Activated naive CD4-positive, alpha-beta T cell treated with anti-CD3 and anti-CD28 coated beads for 36 hours (primary cell): Measurements from ENCODE around the gene TRA2A. TPM values are rescaled to one million over a fixed set of nuclear protein-coding genes. Genes with fewer than 3 reads are reported as not detected.

Source experiments
- CTCF ChIA-PET: fragments of 350-600 bp; sonication (Branson Sonifier 250); formaldehyde crosslinking; loops from one replicate; lab custom pipeline; 2021; ENCODE audit warnings: antibody characterized with exemption; lab: Charles Lee
- DNase-seq: peaks from one replicate; pipeline ENCODE4 v3.0.0-alpha.2; 2020
- H3K27ac Mint-ChIP-seq: one replicate; pipeline ENCODE4 v1.8.0; 2021; ENCODE audit warnings: mild to moderate bottlenecking, mixed read lengths
- H3K27me3 Mint-ChIP-seq: one replicate; pipeline ENCODE4 v1.8.0; 2021; ENCODE audit warnings: low read depth, mixed read lengths
- H3K36me3 Mint-ChIP-seq: one replicate; pipeline ENCODE4 v1.8.0; 2021; ENCODE audit warnings: low read depth, mixed read lengths
- H3K4me1 Mint-ChIP-seq: one replicate; pipeline ENCODE4 v1.8.0; 2021; ENCODE audit warnings: low read depth, mixed read lengths
- H3K4me3 Mint-ChIP-seq: one replicate; pipeline ENCODE4 v1.8.0; 2021; ENCODE audit warnings: mild to moderate bottlenecking, moderate library complexity, mixed read lengths
- H3K9me3 Mint-ChIP-seq: one replicate; pipeline ENCODE4 v1.8.0; 2021; ENCODE audit warnings: mixed read lengths
- intact Hi-C: fragments of 100-400 bp; cut with micrococcal nuclease; formaldehyde crosslinking; loops from one replicate; pipeline ENCODE4 v1.15.1; 2023
- total RNA-seq, 2 experiments: library from RNA; stranded (reverse); gene quantifications; one replicate each; pipeline ENCODE4 v1.2.3, GENCODE V29; 2021

TRA2A gene
- total RNA-seq, 2 experiments from 2014 or later: 77.8 to 79.0 TPM

DNA sequence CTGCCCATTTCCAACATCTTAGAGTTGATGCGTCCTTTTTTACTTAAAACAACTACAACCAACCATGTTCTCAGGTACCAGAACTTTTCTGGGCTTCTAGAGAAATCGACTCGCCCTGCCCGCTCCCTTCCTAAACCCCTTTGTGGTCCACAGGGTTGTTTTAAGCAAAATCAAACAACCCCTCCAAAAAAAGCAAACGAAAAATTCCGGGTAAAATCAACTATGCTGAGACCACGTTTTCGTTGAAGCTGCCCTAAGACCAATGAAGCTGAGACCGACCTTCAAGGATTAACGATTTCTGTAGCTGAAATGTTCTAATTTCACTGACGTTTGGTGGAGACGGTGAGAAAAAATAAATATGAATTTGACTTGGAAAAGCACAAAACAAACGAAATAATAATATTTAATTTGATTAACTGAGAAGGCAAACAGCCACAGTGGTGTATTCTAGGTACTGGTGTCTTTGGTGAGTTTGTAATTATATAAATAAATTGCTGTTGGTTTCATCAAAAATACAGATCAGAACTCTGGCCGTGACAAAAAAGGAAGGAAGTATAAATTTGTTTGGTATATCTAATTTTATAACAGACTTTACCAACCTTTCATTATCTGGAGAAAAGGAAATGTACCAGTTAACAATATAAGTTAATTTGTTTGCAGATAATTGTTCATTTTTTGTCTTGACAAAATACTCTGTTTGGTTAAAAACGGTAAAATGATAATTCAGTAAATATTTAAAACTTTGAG is 56.8 kb downstream of the TRA2A start:
- CTCF ChIA-PET: no interaction called here
- H3K9me3 Mint-ChIP-seq: no peaks in the 10 kb centered on the region
- H3K27me3 Mint-ChIP-seq: peaks cover 55% of the 10 kb centered on the region
- peak overlapping the region; percentile 76 for H3K4me3 Mint-ChIP-seq
- peak overlapping the region; percentile 30 for H3K27ac Mint-ChIP-seq
- no peaks in the 10 kb centered on the region for H3K36me3 Mint-ChIP-seq
- intact Hi-C loops: loop anchor here (1.0 to 10.0 kb wide), 6 partner anchors 55 to 460 kb away; partner anchors contain the start of genes CCDC126, HYCC1, KLHL7 and MALSU1
- no peak for DNase-seq
- peaks cover 19% of the 10 kb centered on the region for H3K4me1 Mint-ChIP-seq

DNA sequence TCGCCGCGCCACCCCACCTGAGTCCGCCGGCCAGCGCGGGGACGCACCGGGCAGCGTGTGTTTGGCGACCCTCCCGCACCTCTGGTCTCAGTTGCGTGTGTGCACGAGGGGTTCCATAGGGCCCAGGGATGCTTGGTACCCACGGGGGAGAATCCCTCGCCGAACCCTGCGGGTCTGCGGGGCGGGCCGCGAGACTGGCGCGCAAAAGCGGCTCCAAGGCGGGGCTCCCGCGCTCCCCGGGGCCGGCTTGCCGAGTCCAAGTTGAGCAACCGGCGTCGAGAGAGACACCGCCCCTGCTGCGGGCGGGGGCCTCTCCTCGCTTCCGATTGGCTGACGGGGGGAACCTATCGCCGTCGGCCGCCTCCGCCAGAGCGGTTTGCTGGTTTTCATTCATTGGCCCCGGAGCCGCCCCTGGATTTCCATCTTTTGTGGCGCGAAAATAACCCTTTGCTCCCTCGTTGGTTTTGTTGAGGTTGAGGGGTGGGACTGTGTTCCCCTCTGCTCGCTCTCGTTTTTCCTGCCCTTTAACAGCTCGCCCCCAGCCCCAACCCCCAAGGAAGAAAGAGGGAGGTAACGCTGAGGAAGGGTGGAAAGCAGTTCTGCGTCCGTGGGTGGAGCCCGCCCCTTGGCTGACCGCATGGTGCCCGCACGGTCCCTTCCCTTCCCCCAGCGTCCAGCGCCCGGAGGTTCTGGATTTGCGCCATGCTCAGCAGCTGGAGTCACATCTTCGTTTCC is 57.5 kb downstream of the TRA2A start:
- peaks cover 22% of the 10 kb centered on the region for H3K4me1 Mint-ChIP-seq
- H3K27ac Mint-ChIP-seq: peak overlapping the region; percentile 30
- no peaks in the 10 kb centered on the region for H3K36me3 Mint-ChIP-seq
- no peaks in the 10 kb centered on the region for H3K9me3 Mint-ChIP-seq
- intact Hi-C loops: loop anchor here (1.0 to 10.0 kb wide), 6 partner anchors 56 to 459 kb away; partner anchors contain the start of genes CCDC126, HYCC1, KLHL7 and MALSU1
- CTCF ChIA-PET: interaction anchor here (2.1 kb wide), 1 partner anchor 11 kb away, joined by 12 read pairs; no protein-coding TSS in a partner anchor
- H3K4me3 Mint-ChIP-seq: peak overlapping the region; percentile 76
- peak; percentile 91 for DNase-seq
- H3K27me3 Mint-ChIP-seq: peaks cover 57% of the 10 kb centered on the region

DNA sequence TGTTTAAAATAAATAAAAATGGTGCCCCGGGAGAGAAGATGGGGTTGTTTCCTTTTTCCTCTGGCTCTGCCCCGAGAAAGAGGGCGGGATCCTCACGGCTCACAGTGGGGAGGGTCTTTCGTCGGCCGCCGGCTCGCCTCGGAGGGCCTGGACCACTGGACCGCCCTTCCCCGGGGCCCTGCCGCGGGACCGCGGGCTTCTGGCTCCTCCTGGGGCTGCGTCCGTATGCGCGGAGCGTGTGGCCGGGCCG is 58.0 kb downstream of the TRA2A start:
- Mint-ChIP-seq H3K4me3 (peak overlapping the region; percentile 76), H3K27ac (no peak overlapping the region), H3K9me3 (no peaks in the 10 kb centered on the region), H3K4me1 (peaks cover 23% of the 10 kb centered on the region), H3K27me3 (peaks cover 58% of the 10 kb centered on the region), H3K36me3 (no peaks in the 10 kb centered on the region)
- no peak for DNase-seq
- CTCF ChIA-PET: interaction anchor here (1.0 to 2.1 kb wide), 3 partner anchors 10 to 200 kb away, joined by 4 to 12 read pairs (median 4); no protein-coding TSS in a partner anchor
- intact Hi-C loops: loop anchor here (1.0 to 10.0 kb wide), 7 partner anchors 57 to 459 kb away; partner anchors contain the start of genes CCDC126, FAM221A, HYCC1 and KLHL7

DNA sequence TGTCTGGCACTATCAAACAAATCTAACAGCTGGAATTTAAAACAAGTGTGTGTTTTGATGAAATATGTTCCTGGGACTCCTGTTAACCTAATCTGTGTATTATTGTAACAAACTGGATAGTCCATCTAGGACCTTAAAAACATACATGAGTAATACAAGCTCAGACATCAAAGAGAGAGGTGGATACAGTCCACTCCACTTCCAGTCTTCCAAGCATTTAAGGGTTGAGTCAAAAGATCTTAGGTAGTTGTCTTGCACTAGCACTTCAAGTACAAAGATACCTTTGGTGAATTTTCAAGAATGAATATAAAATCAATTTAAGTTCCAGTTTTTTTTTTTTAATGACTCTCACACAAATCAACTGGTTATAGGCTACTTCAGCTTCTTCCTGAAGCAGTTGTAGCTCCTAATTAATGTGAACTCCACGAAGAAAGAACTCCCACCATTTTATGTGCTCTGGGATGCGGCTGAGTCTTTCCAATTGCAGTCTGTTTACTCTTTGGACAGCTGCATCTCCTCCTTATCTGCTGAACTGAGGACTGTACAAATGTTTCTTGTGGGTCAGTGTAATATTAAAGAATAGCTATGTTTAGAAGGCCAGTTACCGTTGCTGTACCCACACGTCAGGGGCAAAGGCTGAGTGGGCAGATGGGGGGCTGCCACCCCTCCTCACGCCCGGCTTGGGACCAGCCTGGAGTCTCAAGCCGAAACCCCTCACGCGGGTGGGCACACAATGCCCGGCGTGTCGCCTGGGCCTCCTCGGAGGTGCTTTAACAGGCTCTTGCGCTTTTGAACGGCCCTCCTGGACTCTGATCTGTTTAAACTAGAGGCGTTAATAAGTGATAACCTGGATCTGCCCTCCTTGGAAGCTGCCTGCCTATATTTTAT is 58.6 kb downstream of the TRA2A start:
- no peak for DNase-seq
- Mint-ChIP-seq H3K9me3 (no peaks in the 10 kb centered on the region), H3K4me3 (peak overlapping the region; percentile 30), H3K27me3 (peaks cover 57% of the 10 kb centered on the region), H3K4me1 (peaks cover 26% of the 10 kb centered on the region), H3K27ac (no peak overlapping the region), H3K36me3 (no peaks in the 10 kb centered on the region)
- intact Hi-C loops: loop anchor here (2.0 to 10.0 kb wide), 4 partner anchors 124 to 458 kb away; partner anchors contain the start of genes CCDC126, FAM221A, HYCC1 and KLHL7
- CTCF ChIA-PET: interaction anchor here (0.8 to 2.1 kb wide), 5 partner anchors 10 to 200 kb away, joined by 3 to 12 read pairs (median 4); no protein-coding TSS in a partner anchor

DNA sequence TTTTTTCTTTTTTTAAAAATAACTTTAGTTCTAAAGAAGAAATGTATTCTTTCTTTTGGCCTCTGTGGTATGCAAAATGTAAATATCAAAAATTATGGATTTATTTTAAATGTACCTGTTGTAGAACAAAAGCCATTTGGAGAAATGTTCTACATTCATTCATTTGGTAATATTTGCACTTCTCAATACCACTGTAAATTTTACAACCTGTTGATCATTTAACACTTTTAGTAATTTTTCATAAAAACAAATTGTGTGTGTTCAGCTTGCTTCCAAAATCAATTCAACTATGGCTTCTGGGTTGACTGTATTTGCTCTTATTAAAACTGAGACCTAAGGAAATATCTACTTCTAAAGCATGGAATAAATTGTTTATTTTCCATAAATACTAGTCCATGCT is 59.2 kb downstream of the TRA2A start:
- intact Hi-C loops: loop anchor here (2.0 to 10.0 kb wide), 4 partner anchors 125 to 458 kb away; partner anchors contain the start of genes CCDC126, FAM221A, HYCC1 and KLHL7
- DNase-seq: no peak
- no peak overlapping the region for H3K27ac Mint-ChIP-seq
- peaks cover 31% of the 10 kb centered on the region for H3K4me1 Mint-ChIP-seq
- H3K4me3 Mint-ChIP-seq: no peak overlapping the region
- H3K9me3 Mint-ChIP-seq: no peaks in the 10 kb centered on the region
- peaks cover 64% of the 10 kb centered on the region for H3K27me3 Mint-ChIP-seq
- no peaks in the 10 kb centered on the region for H3K36me3 Mint-ChIP-seq
- CTCF ChIA-PET: interaction anchor here (0.8 to 2.1 kb wide), 5 partner anchors 9 to 199 kb away, joined by 3 to 12 read pairs (median 4); no protein-coding TSS in a partner anchor

DNA sequence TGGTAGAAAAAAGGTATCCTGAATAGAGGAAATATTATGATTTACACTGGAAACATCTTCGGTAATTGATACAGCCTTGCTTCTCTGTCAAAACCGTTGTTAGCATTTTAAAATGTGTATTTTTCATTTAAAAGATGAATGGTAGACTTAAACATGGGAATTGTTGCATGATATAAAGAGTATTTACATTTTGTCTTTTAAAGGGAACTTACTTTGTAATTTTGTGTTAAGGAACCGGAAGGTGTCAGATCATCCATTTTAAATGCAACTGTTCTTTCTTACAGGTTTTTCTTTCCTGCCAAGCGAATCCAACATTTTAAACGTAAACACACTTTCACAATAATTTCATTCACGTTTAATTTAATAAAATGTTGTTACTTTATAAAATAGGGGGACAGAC is 59.7 kb downstream of the TRA2A start:
- H3K27me3 Mint-ChIP-seq: peaks cover 66% of the 10 kb centered on the region
- H3K36me3 Mint-ChIP-seq: no peaks in the 10 kb centered on the region
- no peak for DNase-seq
- intact Hi-C loops: loop anchor here (2.0 to 10.0 kb wide), 4 partner anchors 125 to 457 kb away; partner anchors contain the start of genes CCDC126, FAM221A, HYCC1 and KLHL7
- no peak overlapping the region for H3K27ac Mint-ChIP-seq
- CTCF ChIA-PET: interaction anchor here (2.1 kb wide), 1 partner anchor 9 kb away, joined by 12 read pairs; no protein-coding TSS in a partner anchor
- no peak overlapping the region for H3K4me3 Mint-ChIP-seq
- H3K4me1 Mint-ChIP-seq: peaks cover 31% of the 10 kb centered on the region
- H3K9me3 Mint-ChIP-seq: no peaks in the 10 kb centered on the region

DNA sequence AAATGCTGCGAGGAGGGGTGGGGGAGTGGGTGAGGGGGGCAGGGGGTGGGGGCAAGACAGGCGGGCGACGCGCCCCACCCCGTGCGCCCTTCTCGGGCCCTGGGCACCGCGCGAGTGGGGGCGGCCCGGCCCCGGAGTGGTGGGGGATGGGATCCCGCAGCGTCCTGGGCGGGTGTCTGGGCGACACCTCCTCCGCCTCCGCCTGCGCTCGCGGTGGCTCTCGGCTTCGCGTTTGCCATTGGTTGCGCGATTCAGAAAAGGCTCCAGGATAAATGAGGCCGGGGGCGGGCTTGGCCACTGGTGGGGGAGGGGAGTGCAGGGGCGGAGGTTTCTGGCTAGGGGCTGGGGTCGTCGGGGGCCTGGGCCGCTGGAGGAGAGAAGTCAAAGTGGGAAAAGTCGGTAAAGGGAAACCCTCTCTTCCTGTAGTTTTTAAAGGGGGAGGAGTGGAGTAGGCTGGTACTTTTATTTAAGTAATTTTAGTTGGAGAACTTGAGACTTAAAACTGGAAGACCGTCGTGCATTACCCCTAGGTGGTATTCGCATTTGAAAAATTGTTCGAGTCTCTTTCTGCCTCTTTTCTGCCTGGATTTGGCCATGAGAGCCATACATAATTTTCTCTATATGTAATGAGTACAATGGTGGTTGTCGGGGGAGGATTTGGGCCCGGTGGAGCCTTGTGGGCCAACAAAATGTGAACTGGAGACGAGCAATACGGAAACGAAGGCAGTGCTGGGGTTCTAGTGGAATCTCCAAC is 60.5 kb downstream of the TRA2A start:
- no peaks in the 10 kb centered on the region for H3K9me3 Mint-ChIP-seq
- CTCF ChIA-PET: no interaction called here
- H3K36me3 Mint-ChIP-seq: no peaks in the 10 kb centered on the region
- H3K4me1 Mint-ChIP-seq: peaks cover 31% of the 10 kb centered on the region
- H3K27me3 Mint-ChIP-seq: peaks cover 61% of the 10 kb centered on the region
- H3K27ac Mint-ChIP-seq: no peak overlapping the region
- DNase-seq: peak; percentile 51
- H3K4me3 Mint-ChIP-seq: peak overlapping the region; percentile 78
- intact Hi-C loops: loop anchor here (5.0 to 10.0 kb wide), 3 partner anchors 126 to 456 kb away; partner anchors contain the start of genes CCDC126, HYCC1 and KLHL7

DNA sequence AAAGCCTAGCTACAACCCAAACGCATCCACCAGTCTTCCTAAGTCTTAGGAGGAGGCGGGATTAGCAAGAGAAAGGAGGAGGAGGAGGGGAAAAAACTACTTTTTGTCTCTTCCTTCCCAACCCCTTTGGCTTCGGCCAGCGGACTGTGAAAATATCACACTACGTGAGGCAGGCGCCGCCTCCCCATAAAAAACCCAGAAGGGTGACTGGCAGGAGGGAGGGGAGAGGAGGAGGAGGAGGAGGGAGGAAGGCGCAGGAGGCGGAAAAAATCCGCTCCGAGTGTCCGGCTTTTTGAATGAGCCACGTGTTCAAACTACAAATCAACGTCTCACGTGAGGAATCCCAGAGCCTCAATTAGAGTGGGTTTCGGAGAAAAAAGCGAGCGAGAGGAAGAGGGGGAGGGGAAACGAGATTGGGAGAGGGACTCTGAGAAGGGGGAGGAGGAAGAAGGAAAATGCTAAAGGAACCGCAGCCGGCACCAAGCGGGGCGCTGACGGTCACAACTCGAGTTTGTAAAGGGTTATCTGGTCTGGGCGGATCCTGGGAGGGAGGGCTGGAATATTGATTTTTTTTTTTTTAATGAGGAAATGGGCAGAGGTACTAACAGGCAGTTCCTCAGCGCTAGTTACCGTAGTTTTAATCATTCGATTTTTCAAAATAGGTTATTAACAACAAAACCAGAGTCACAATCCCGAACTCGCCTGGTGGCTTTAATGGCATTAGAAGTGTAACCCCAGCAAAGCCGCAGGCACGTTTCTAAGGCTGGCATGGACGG is 61.3 kb downstream of the TRA2A start, which contains the start of gene IGF2BP3:
Gene IGF2BP3, minus strand, starts transcription at position 162 of the 776 bp plus-strand sequence. CDS start 381 bp downstream, outside the sequence.
- peak; percentile 54 for DNase-seq
- Mint-ChIP-seq H3K4me1 (peaks cover 31% of the 10 kb centered on the region), H3K27ac (peak within 1 kb of the TSS; percentile 61), H3K9me3 (no peaks in the 10 kb centered on the region), H3K36me3 (no peaks in the 10 kb centered on the region), H3K4me3 (peak within 1 kb of the TSS; percentile 78), H3K27me3 (peaks cover 67% of the 10 kb centered on the region)
- CTCF ChIA-PET: interaction anchor here (0.5 to 1.0 kb wide), 3 partner anchors 123 to 313 kb away, joined by 3 read pairs; no protein-coding TSS in a partner anchor
- intact Hi-C loops: loop anchor here (1.0 to 10.0 kb wide), 4 partner anchors 97 to 456 kb away; partner anchors contain the start of genes CCDC126, HYCC1 and KLHL7

DNA sequence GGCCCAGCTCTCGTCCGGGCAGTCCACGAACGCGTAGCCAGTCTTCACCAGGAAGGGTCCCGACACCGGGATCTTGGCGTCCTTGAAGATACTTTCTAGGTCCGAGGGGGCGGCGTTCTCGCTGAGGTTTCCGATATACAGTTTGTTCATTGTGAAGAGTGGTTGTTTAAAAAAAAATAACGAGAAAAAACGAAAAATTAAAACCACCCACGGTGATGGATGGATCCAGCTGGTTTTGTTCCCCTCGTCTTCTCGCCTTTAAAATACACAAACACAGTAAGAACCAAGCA is 61.9 kb downstream of the TRA2A start:
- no peak overlapping the region for H3K27ac Mint-ChIP-seq
- no peaks in the 10 kb centered on the region for H3K9me3 Mint-ChIP-seq
- no peak for DNase-seq

More for the DNA sequence above, 61.9 kb downstream of the TRA2A start:
- Mint-ChIP-seq H3K27me3 (peaks cover 68% of the 10 kb centered on the region), H3K36me3 (no peaks in the 10 kb centered on the region), H3K4me3 (peak overlapping the region; percentile 78), H3K4me1 (peaks cover 31% of the 10 kb centered on the region)
- CTCF ChIA-PET: interaction anchor here (0.5 to 1.0 kb wide), 4 partner anchors 84 to 313 kb away, joined by 3 read pairs; no protein-coding TSS in a partner anchor
- intact Hi-C loops: loop anchor here (1.0 to 10.0 kb wide), 4 partner anchors 97 to 455 kb away; partner anchors contain the start of genes CCDC126, HYCC1 and KLHL7
